GM18511 (cell line): Measurements from ENCODE around the gene FAAP24.
"Not testable (repeated sequence)": the region's sequence is repeated elsewhere in the genome, so short reads cannot be mapped to it uniquely, and the experiment has no call there.

Source experiments
- ATAC-seq: cut with Tn5 transposase; IDR thresholded peaks from one replicate; pipeline ENCODE4 v1.9.1; 2021; ENCODE audit warnings: mild to moderate bottlenecking, moderate library complexity; ENCODE audit not compliant: unreplicated experiment

FAAP24 gene, protein sequence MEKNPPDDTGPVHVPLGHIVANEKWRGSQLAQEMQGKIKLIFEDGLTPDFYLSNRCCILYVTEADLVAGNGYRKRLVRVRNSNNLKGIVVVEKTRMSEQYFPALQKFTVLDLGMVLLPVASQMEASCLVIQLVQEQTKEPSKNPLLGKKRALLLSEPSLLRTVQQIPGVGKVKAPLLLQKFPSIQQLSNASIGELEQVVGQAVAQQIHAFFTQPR

DNA sequence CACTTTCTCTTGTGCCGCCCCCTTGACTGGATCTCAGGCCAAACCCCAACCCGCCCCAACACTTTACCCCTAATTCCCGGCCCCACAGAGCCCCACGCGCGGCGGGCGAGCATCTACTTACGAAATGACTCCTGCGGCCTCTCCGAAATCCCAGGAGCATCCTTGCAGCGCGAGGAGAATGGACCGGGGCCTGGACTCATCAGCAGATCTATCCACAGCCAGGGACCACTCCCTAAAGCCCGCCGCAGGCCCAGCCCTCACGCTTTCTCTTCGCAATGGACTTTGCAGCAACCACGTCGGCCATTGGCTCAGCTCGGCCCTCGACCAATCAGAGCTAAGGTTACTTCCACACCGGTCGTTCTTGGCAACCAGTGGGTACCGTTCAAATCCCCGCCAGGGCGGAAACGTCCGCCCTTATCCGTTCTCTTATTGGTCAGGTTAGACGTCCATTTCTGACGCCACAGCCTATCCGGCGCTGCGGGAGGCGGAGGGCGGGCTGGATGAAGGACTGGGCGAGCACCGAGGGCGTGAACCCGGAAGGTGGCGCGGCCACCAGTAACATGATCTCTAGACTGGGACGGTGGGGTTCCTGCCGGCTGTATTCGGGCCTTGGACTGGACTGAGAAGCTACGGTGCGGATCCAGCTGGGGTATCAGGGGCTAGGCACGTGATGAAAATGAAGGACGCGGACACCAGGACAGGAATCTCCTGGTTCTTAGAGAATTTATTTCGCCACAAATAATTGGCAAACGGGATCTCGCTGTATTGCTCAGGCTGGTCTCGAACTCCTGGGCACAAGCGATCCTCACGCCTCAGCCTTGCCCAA is at the start of gene FAAP24, which contains the start of gene CEP89:
TSS of gene FAAP24 (plus strand) at position 528 of the 826 bp plus-strand sequence. CDS start 955 bp downstream, outside the sequence.
TSS of gene CEP89 (minus strand) at position 244 of the 826 bp plus-strand sequence. CDS start at position 160, 84 bp downstream.
- peak; percentile 99 for ATAC-seq

DNA sequence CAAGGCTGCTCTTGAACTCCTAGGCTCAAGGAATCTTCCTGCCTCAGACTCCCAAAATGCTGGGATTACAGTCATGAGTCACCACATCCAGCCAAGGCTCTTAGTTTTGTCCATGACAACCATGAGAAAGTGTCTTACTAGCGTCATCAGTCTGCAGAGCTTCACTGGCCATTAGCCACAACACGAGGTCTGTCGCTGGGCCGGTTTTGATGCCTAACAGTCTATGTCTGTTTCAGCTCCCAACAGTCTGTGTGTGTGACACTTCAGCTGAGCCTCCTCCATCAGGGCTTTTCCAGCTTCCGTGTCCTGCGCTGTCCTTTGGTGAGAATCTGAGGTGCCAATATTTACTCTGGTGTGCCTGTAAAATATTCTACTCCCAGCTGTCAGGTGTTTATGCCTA is 47.8 kb upstream of the FAAP24 start:
- no peak for ATAC-seq

GRCh38 chr19:32928806-32929205 is 43.2 kb upstream of the FAAP24 start:
- ATAC-seq: no peak

DNA sequence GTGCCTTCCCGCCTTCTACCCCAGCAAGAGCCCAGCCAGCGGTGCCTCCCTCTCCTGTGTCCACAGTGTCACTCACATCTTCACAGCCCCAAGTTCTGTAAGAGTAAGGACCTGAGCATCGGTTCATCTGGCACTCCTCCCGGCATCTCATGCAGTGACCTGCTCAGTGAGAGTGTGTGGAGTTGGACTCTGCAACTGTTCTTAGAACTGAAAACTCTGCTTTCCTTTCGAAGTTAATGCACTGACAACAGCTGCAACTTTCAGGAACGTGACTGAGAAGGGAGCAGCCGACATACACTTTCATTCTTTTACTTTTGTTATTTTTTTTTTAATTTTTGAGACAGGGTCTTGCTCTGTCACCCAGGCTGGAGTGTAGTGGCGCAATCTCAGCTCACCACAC is 41.5 kb upstream of the FAAP24 start:
- no peak for ATAC-seq

- no peak for ATAC-seq
Observed at GRCh38 chr19:32933571-32933970, 38.5 kb upstream of the FAAP24 start.

DNA sequence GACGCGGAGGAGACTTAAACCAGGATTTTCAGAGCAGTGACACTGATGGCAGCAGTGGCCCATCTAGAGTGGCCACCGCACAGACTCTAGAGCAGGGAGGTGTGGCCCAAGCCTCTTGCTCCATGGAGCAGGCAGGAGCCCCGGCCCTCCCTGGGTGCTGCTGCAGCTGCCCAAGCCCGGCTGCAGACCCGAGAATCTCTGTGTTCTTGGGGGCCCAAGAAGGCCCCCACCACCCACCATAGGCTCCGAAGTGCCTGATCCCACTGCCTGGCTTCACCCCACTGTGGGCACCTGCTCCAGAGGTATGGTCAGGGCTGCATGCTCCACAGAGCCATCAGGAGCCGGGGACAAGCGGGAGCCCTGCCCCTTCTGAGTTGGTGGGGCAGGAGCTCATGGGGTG is 36.4 kb upstream of the FAAP24 start:
- ATAC-seq: no peak

- ATAC-seq: no peak
Observed at GRCh38 chr19:32936065-32936464, 36.0 kb upstream of the FAAP24 start.

DNA sequence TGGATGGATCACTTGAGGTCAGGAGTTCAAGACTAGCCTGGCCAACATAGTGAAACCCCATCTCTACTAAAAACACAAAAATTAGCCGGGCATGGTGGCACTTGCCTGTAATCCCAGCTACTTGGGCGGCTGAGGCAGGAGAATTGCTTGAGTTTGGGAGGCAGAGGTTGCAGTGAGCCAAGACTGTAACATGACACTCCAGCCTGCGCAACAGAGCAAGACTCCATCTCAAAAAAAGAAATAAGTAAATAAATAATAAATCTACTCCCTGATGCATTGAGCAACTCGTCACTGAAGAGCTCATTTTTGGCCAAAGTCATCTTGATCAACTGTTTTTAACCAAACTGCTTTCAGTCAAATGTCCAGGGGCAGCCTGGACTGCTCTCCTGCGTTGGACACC is 30.8 kb upstream of the FAAP24 start:
- ATAC-seq: not testable (repeated sequence)

GRCh38 chr19:32945260-32945659 is 26.8 kb upstream of the FAAP24 start:
- no peak for ATAC-seq

DNA sequence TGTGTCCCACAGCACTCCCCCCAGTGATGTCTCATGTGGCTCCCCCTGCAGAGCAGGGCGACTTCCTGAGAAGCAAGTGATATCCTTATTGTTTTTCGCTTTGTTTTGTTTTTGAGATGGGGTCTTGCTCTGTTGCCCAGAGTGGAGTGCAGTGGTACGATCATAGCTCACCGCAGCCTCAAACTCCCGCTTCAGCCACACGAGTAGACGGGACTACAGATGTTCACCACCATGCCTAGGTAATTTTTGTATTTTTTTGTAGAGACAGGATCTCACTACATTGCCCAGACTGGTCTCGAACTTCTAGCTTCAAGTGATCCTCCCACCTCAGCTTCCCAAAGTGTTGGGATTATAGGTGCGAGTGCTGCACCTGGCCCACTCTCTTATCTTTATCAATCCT is 5.3 kb upstream of the FAAP24 start:
- ATAC-seq: no peak

GRCh38 chr19:32969549-32969948 is 2.5 kb upstream of the FAAP24 start:
- ATAC-seq: no peak

GRCh38 chr19:32971012-32971595 is 938 bp upstream of the FAAP24 start:
- ATAC-seq: no peak

- no peak for ATAC-seq
Observed at GRCh38 chr19:32976223-32976805, 4.3 kb downstream of the FAAP24 start.

GRCh38 chr19:32977280-32977679 is 5.2 kb downstream of the FAAP24 start:
- no peak for ATAC-seq

GRCh38 chr19:32977813-32978212 is 5.8 kb downstream of the FAAP24 start:
- not testable (repeated sequence) for ATAC-seq

DNA sequence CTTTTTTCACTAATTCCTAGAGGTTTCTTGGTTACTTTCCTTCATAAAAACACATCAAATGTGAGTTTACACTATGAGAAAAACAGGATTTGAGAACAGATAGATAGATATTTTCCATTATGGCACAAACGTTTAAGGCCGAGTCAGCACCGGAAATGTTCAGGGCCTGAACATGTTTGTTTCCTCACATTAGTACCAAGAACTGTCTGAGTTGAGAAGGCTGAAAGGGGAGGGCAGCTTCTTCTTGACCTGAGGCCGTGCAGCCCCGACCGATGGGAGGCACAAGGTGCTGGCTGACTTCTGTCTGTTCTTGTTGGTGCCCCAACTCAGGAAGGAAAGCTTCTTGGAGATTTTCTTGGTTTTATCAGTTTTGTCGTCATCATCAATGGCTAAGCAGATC is 7.8 kb downstream of the FAAP24 start:
- ATAC-seq: not testable (repeated sequence)

GRCh38 chr19:32982488-32982887 is 10.4 kb downstream of the FAAP24 start:
- ATAC-seq: not testable (repeated sequence)

- ATAC-seq: not testable (repeated sequence)
Observed at GRCh38 chr19:32988254-32988653, 16.2 kb downstream of the FAAP24 start.

DNA sequence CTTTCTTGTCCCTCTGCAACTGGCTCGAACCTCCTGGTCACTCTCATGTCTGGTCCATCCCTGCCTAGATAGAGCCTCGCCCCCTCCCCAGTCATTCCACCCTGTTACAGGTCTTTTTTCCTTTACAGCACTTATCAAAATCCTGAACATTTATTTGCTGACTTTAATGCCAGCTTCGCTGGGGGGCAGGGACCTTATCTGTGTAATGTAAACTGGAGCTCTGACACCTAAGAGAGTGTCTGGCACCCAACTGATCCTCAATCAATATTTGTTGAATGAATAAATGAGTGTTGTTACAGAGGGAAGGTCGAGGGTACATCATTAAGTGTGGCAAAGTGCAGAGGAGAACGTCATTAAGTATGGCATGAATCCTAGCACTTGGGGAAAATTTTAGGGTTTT is 16.7 kb downstream of the FAAP24 start:
- no peak for ATAC-seq

GRCh38 chr19:32995966-32996365 is 23.9 kb downstream of the FAAP24 start:
- ATAC-seq: not testable (repeated sequence)

DNA sequence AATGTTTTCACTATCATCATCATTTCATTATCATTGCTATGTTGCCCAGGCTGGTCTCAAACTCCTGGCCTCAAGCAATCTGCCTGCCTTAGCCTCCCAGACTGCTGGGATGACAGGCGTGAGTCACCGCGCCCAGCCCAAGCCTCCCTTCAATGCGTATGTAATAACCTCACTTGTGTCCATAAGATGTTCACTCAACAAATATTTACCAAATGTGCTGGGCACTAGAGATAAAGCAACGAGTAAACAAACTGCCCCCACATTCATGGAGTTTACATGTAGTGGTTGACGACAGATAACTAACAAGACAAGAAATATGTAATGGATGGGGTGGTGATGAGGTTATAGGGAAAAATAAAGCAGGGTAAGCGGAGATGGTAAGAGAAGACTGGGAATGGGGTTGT is 25.0 kb downstream of the FAAP24 start:
- ATAC-seq: not testable (repeated sequence)
